Hepatocyte (in vitro differentiated cells): Measurements from ENCODE around the gene ITPKB. TPM values are rescaled to one million over a fixed set of nuclear protein-coding genes. Genes with fewer than 3 reads are reported as not detected.
"Not testable (repeated sequence)": the region's sequence is repeated elsewhere in the genome, so short reads cannot be mapped to it uniquely, and the experiment has no call there.

Experiments
- DNase-seq: peaks from one replicate; pipeline ENCODE4 v3.0.0-alpha.2; 2016; ENCODE audit warnings: low spot score
- H2AFZ ChIP-seq: fragments of 200-600 bp; sonication (generic); 2 replicates; pipeline ENCODE4 v1.6.0; 2016; ENCODE audit warnings: antibody characterized with exemption, mild to moderate bottlenecking
- H3K27ac ChIP-seq: fragments of 200-600 bp; sonication (generic); 2 replicates; pipeline ENCODE4 v1.5.1; 2016; ENCODE audit warnings: mild to moderate bottlenecking
- H3K27me3 ChIP-seq: fragments of 200-600 bp; sonication (generic); 2 replicates; pipeline ENCODE4 v1.6.1; 2016
- H3K36me3 ChIP-seq: fragments of 200-600 bp; sonication (generic); replicated peaks from 2 replicates; pipeline ENCODE4 v1.5.1; 2016; ENCODE audit warnings: low read depth; ENCODE audit not compliant: insufficient read depth
- H3K4me1 ChIP-seq: fragments of 200-600 bp; sonication (generic); 2 replicates; pipeline ENCODE4 v1.5.1; 2016; ENCODE audit warnings: mild to moderate bottlenecking, moderate library complexity; ENCODE audit not compliant: insufficient read depth
- H3K4me2 ChIP-seq: fragments of 200-600 bp; sonication (generic); 2 replicates; pipeline ENCODE4 v1.6.0; 2016
- H3K4me3 ChIP-seq: fragments of 200-600 bp; sonication (generic); 2 replicates; pipeline ENCODE4 v1.5.1; 2016; ENCODE audit warnings: mild to moderate bottlenecking
- H3K79me2 ChIP-seq: fragments of 200-600 bp; sonication (generic); 2 replicates; pipeline ENCODE4 v1.6.0; 2017; ENCODE audit warnings: mild to moderate bottlenecking
- H3K9me2 ChIP-seq: fragments of 200-600 bp; sonication (generic); replicated peaks from 2 replicates; pipeline ENCODE4 v1.6.0; 2017; ENCODE audit warnings: mild to moderate bottlenecking; ENCODE audit not compliant: insufficient read depth
- H3K9me3 ChIP-seq: fragments of 200-600 bp; sonication (generic); 2 replicates; pipeline ENCODE4 v1.5.1; 2016; ENCODE audit warnings: low read depth, mild to moderate bottlenecking
- H4K20me1 ChIP-seq: fragments of 200-600 bp; sonication (generic); 2 replicates; pipeline ENCODE4 v1.6.0; 2016; ENCODE audit warnings: mild to moderate bottlenecking; ENCODE audit not compliant: insufficient read depth, poor library complexity, severe bottlenecking
- EZH2 ChIP-seq: fragments of 200-600 bp; sonication (generic); IDR thresholded peaks from 2 replicates; pipeline ENCODE4 v1.6.1; 2016; ENCODE audit warnings: antibody characterized with exemption, mild to moderate bottlenecking, borderline replicate concordance
- EZH2phosphoT487 ChIP-seq: fragments of 200-600 bp; sonication (generic); IDR thresholded peaks from one replicate; pipeline ENCODE4 v1.6.1; 2018; ENCODE audit warnings: antibody characterized with exemption, mild to moderate bottlenecking, low read depth, moderate library complexity; ENCODE audit not compliant: unreplicated experiment, severe bottlenecking
- WGBS: methylation state at CpG from one replicate; pipeline ENCODE4 v1.1.6; 2016; ENCODE audit warnings: low lambda C conversion rate; ENCODE audit errors: missing lambda C conversion rate; 5-methylcytosine and 5-hydroxymethylcytosine counted together
- polyA plus RNA-seq: library from polyadenylated mRNA; unstranded; fragments of >200 nt; fragmentation: Nextera tagmentation; extraction: Ambion mirVana; gene quantifications from 2 replicates; pipeline ENCODE4 v1.2.1, GENCODE V29; 2016
- total RNA-seq: library from RNA; depleted of rRNA; stranded (reverse); fragments of >200 nt; gene quantifications from 2 replicates; pipeline ENCODE4 v1.2.3, GENCODE V29; 2014
- TF ChIP-seq, protein P1 (sequence below): fragments of 200-600 bp; sonication (generic); IDR thresholded peaks from 2 replicates; pipeline ENCODE4 v1.5.1; 2016; ENCODE audit warnings: antibody characterized with exemption, mild to moderate bottlenecking; ENCODE audit not compliant: poor library complexity

Gene ITPKB
- total and polyA plus RNA-seq, 2 experiments from 2014 or later, result 11.0 to 13.8 TPM

DNA sequence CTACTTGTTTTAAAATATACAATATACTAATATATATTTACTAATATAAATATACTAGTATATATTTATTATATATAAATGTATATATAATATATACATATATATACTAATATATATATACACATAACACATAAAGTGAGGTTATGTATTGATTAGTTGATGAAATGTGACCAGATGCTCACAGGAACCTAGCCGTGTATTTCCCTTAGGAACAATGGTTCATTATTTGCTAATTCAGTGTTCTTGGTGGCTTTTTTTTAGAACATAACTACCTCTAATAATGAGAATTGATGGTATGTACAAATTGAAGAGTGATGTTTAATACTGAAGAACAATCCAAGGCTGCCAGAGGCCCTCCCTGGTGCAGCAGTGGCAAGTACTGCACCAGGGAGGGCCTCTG, 37.9 kb upstream of the ITPKB start:
- H3K4me3 ChIP-seq, result no peak overlapping the region
- H3K4me1 ChIP-seq, result no peaks in the 10 kb centered on the region
- H3K79me2 ChIP-seq, result no peaks in the 10 kb centered on the region
- no peaks in the 10 kb centered on the region for H3K9me3 ChIP-seq
- H3K27me3 ChIP-seq, result no peaks in the 10 kb centered on the region
- H2AFZ ChIP-seq, result no peak overlapping the region
- DNase-seq, result no peak
- TF ChIP-seq, protein P1, sequence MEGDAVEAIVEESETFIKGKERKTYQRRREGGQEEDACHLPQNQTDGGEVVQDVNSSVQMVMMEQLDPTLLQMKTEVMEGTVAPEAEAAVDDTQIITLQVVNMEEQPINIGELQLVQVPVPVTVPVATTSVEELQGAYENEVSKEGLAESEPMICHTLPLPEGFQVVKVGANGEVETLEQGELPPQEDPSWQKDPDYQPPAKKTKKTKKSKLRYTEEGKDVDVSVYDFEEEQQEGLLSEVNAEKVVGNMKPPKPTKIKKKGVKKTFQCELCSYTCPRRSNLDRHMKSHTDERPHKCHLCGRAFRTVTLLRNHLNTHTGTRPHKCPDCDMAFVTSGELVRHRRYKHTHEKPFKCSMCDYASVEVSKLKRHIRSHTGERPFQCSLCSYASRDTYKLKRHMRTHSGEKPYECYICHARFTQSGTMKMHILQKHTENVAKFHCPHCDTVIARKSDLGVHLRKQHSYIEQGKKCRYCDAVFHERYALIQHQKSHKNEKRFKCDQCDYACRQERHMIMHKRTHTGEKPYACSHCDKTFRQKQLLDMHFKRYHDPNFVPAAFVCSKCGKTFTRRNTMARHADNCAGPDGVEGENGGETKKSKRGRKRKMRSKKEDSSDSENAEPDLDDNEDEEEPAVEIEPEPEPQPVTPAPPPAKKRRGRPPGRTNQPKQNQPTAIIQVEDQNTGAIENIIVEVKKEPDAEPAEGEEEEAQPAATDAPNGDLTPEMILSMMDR, result no peak
- TF ChIP-seq EZH2, result no peak
- TF ChIP-seq EZH2phosphoT487, result no peak
- no peak overlapping the region for H3K27ac ChIP-seq
- H3K9me2 ChIP-seq, result no peaks in the 10 kb centered on the region
- H3K36me3 ChIP-seq, result no peaks in the 10 kb centered on the region
- H3K4me2 ChIP-seq, result no peak overlapping the region
- 100% methylated on average over 1 of the region's 1 CpG for WGBS
- H4K20me1 ChIP-seq, result no peaks in the 10 kb centered on the region

DNA sequence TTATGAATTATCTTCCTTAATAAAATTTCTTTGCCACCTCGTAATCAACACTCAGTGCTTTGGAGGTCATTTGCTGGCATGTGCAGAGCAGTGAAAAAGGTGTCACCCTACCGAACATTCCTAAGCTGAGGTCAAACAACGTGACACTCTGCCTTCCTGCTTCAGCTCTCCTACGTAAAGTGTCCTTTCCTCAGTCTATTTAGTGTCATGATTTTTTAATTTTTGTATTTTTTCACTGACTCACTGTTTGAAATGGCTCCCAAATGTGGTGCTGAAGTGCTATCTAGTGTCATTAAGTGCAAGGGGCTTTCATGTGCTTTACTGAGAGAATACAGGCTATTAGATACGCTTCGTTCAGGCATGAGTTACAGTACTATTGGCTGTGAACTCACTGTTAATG, 37.0 kb upstream of the ITPKB start:
- Histone ChIP-seq H3K4me2 (no peak overlapping the region), H3K9me2 (no peaks in the 10 kb centered on the region), H2AFZ (no peak overlapping the region), H3K4me1 (no peaks in the 10 kb centered on the region), H3K4me3 (no peak overlapping the region), H4K20me1 (no peaks in the 10 kb centered on the region), H3K36me3 (no peaks in the 10 kb centered on the region), H3K79me2 (no peaks in the 10 kb centered on the region), H3K9me3 (no peaks in the 10 kb centered on the region), H3K27me3 (no peaks in the 10 kb centered on the region), H3K27ac (no peak overlapping the region)
- TF ChIP-seq EZH2, result no peak
- no peak for TF ChIP-seq EZH2phosphoT487
- TF ChIP-seq, protein P1, result no peak
- WGBS, result 90% methylated on average over 6 of the region's 6 CpGs
- DNase-seq, result no peak

DNA sequence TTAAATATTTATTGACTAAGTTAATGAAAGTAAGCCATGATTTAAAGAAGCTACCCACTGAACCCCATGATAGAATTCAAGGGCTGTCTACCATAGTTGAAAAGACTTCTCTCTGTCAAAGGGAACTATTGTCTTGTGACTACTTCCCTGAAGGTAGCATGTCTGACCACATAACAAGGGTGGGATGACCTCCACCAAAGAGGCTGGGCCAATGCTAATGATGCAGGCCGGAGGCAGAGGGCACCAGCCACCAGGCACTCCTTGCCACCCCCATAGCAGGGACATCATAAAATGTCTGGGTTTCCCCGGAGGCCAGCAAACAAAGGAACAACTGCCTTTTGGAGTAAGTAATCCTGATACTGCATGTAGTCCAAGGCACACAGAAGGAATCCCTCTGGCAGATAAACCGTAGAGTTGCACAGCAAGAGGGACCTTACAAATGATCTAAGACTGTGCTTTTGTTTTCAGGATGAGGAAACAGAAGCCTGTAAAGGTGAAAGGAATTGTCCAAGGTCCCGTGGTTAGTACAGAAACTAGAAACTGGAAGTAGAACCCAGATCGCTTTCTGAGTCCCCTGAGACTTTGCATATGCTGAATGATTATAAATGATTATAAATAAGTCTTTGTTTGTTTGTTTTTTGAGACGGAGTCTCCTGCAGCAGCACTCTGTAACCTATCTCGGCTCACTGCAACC, 33.5 kb upstream of the ITPKB start:
- Histone ChIP-seq H3K9me2 (no peaks in the 10 kb centered on the region), H3K27ac (no peak overlapping the region), H4K20me1 (no peaks in the 10 kb centered on the region), H3K4me1 (no peaks in the 10 kb centered on the region), H3K36me3 (no peaks in the 10 kb centered on the region), H3K9me3 (no peaks in the 10 kb centered on the region), H3K4me3 (no peak overlapping the region), H3K4me2 (no peak overlapping the region), H3K27me3 (no peaks in the 10 kb centered on the region), H3K79me2 (no peaks in the 10 kb centered on the region), H2AFZ (no peak overlapping the region)
- WGBS, result 82% methylated on average over 7 of the region's 7 CpGs
- no peak for DNase-seq
- TF ChIP-seq EZH2 (no peak), EZH2phosphoT487 (no peak)
- TF ChIP-seq, protein P1, result no peak

DNA sequence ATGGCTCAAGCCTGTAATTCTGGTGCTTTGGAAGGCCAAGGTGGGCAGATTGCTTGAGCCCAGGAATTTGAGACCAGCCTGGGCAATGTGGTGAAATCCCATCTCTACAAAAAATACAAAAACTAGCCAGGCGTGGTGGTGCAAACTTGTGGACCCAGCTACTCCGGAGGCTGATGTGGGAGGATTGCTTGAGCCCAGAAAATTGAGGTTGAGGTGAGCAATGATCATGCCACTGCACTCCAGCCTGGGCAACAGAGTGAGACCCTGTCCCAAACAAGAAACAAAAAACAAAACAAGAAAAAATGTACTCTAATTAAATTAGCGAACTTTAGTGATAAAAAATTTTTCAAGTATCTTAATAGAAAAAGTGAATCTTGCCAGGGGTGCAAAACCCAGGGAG, 28.1 kb upstream of the ITPKB start:
- H3K36me3 ChIP-seq, H3K4me2 ChIP-seq, H3K27ac ChIP-seq, H3K9me2 ChIP-seq, H2AFZ ChIP-seq, H3K4me1 ChIP-seq, H3K4me3 ChIP-seq, H4K20me1 ChIP-seq, H3K27me3 ChIP-seq, DNase-seq, H3K79me2 ChIP-seq, H3K9me3 ChIP-seq: not testable (repeated sequence)
- 95% methylated on average over 3 of the region's 3 CpGs for WGBS
